Measurements from ENCODE around the gene TUT4. TPM values are rescaled to one million over a fixed set of nuclear protein-coding genes. Genes with fewer than 3 reads are reported as not detected.

Gene TUT4
- total RNA-seq, 1 donor from 2014 or later = 78.5 TPM

- Mint-ChIP-seq H3K4me1 (ENCODE audit: unreplicated experiment) (peaks cover 14% of the 10 kb centered on the region), H3K36me3 (ENCODE audit: low read depth, unreplicated experiment) (peaks cover 5% of the 10 kb centered on the region), H3K27ac (ENCODE audit: unreplicated experiment) (no peak overlapping the region), H3K4me3 (ENCODE audit: unreplicated experiment) (no peak overlapping the region), H3K27me3 (ENCODE audit: unreplicated experiment) (no peaks in the 10 kb centered on the region), H3K9me3 (ENCODE audit: unreplicated experiment) (no peaks in the 10 kb centered on the region)
- DNase-seq (ENCODE audit: low spot score) = no peak
- TF ChIP-seq, protein P1, sequence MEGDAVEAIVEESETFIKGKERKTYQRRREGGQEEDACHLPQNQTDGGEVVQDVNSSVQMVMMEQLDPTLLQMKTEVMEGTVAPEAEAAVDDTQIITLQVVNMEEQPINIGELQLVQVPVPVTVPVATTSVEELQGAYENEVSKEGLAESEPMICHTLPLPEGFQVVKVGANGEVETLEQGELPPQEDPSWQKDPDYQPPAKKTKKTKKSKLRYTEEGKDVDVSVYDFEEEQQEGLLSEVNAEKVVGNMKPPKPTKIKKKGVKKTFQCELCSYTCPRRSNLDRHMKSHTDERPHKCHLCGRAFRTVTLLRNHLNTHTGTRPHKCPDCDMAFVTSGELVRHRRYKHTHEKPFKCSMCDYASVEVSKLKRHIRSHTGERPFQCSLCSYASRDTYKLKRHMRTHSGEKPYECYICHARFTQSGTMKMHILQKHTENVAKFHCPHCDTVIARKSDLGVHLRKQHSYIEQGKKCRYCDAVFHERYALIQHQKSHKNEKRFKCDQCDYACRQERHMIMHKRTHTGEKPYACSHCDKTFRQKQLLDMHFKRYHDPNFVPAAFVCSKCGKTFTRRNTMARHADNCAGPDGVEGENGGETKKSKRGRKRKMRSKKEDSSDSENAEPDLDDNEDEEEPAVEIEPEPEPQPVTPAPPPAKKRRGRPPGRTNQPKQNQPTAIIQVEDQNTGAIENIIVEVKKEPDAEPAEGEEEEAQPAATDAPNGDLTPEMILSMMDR (IDR thresholded peaks at IDR 0.05; ENCODE audit: unreplicated experiment) = no peak
Observed at GRCh38 chr1:52534928-52535764, 17.7 kb downstream of the TUT4 start.

DNA sequence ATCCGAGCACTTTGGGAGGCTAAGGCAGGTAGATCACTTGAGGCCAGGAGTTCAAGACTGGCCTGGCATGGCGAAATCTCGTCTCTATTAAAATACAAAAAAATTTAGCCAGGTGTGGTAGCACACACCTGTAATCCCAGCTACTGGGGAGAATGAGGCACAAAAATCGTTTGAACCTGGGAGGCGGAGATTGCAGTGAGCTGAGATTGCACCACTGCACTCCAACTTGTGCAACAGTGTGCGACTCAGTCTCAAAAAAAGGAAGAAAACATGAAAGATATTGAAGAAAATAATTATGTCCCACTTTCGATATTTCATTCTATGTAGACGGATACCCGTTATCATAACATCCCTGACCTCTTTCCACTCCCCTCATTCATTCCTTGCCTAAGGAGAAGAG, 19.2 kb downstream of the TUT4 start:
- no peaks in the 10 kb centered on the region for H3K36me3 Mint-ChIP-seq (ENCODE audit: low read depth, unreplicated experiment)
- H3K27ac Mint-ChIP-seq (ENCODE audit: unreplicated experiment) = no peak overlapping the region
- DNase-seq (ENCODE audit: low spot score) = no peak
- H3K27me3 Mint-ChIP-seq (ENCODE audit: unreplicated experiment) = no peaks in the 10 kb centered on the region
- no peaks in the 10 kb centered on the region for H3K9me3 Mint-ChIP-seq (ENCODE audit: unreplicated experiment)
- TF ChIP-seq, protein P1 (IDR thresholded peaks at IDR 0.05; ENCODE audit: unreplicated experiment) = no peak
- no peak overlapping the region for H3K4me3 Mint-ChIP-seq (ENCODE audit: unreplicated experiment)
- H3K4me1 Mint-ChIP-seq (ENCODE audit: unreplicated experiment) = peaks cover 6% of the 10 kb centered on the region

DNA sequence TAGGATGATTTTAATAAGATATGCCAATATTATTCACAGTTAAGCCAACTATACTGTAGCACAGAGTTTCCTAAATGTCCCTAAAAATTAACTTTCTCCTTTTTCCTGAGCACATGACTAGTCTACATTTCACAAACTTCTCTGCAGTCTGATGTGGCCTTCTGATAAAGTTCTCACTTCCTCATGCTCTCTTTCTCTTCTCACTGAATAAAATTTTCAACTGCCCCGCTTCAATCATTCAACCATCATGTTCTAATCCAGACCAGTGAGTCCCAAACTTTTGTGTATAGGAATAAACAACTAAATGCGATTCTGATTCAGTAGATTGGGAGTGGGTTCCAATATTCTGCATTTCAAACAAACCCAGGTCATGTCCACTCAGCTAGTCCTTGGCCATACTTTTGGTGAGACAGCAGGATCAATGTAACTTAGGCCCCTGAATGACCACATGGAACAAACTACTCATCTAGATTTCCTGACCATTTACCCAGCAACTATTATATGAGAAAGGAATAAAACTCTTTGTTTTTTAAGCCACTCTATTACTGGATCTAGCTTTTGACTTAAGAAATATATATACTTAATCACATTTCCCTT, 20.1 kb downstream of the TUT4 start:
- Mint-ChIP-seq H3K4me3 (ENCODE audit: unreplicated experiment) (no peak overlapping the region), H3K4me1 (ENCODE audit: unreplicated experiment) (peaks cover 6% of the 10 kb centered on the region), H3K27ac (ENCODE audit: unreplicated experiment) (no peak overlapping the region), H3K9me3 (ENCODE audit: unreplicated experiment) (no peaks in the 10 kb centered on the region), H3K36me3 (ENCODE audit: low read depth, unreplicated experiment) (no peaks in the 10 kb centered on the region), H3K27me3 (ENCODE audit: unreplicated experiment) (no peaks in the 10 kb centered on the region)
- no peak for DNase-seq (ENCODE audit: low spot score)
- TF ChIP-seq, protein P1 (IDR thresholded peaks at IDR 0.05; ENCODE audit: unreplicated experiment) = no peak

GRCh38 chr1:52532247-52532646, 20.6 kb downstream of the TUT4 start:
- peaks cover 6% of the 10 kb centered on the region for H3K4me1 Mint-ChIP-seq (ENCODE audit: unreplicated experiment)
- H3K36me3 Mint-ChIP-seq (ENCODE audit: low read depth, unreplicated experiment) = no peaks in the 10 kb centered on the region
- no peaks in the 10 kb centered on the region for H3K27me3 Mint-ChIP-seq (ENCODE audit: unreplicated experiment)
- H3K9me3 Mint-ChIP-seq (ENCODE audit: unreplicated experiment) = no peaks in the 10 kb centered on the region
- H3K27ac Mint-ChIP-seq (ENCODE audit: unreplicated experiment) = no peak overlapping the region
- no peak overlapping the region for H3K4me3 Mint-ChIP-seq (ENCODE audit: unreplicated experiment)
- DNase-seq (ENCODE audit: low spot score) = no peak
- TF ChIP-seq, protein P1 (IDR thresholded peaks at IDR 0.05; ENCODE audit: unreplicated experiment) = no peak
